K562 (cell line): ENCODE results near the gene BAG2. TPM values are rescaled to one million over a fixed set of nuclear protein-coding genes. Genes with fewer than 3 reads are reported as not detected.

ENCODE experiments used
- ATAC-seq: fragments of 200-7000 bp; cut with Tn5 transposase; 3 replicates; pipeline ENCODE4 v1.9.1; 2020; ENCODE audit warnings: moderate library complexity
- BruUV-seq: library from RNA; stranded (reverse); fragments of 400-500 nt; replicated peaks from 2 replicates; lab custom pipeline; 2021; lab: Mats Ljungman, UMichigan
- CTCF ChIA-PET: fragments of 300-600 bp; formaldehyde crosslinking; extraction: SDS; loops from one replicate; lab custom pipeline; 2021; ENCODE audit warnings: low intra/inter-chr PET ratio; lab: Yijun Ruan, JAX
- POLR2A ChIA-PET: fragments of 300-600, 350-650 bp; sonication (Branson Sonifier 250); formaldehyde crosslinking; extraction: SDS; loops from one replicate; lab custom pipeline; 2021; ENCODE audit warnings: antibody characterized with exemption, inconsistent platforms; lab: Yijun Ruan, JAX
- DNase-seq, 4 experiments: peaks; one replicate each; pipeline versions ENCODE4 v3.0.0 to v3.0.0-alpha.2; 2011 to 2018; ENCODE audit warnings: low spot score in 3 of 4, mixed read lengths in 3 of 4; ENCODE audit errors: extremely low read depth in 1 of 4
- FAIRE-seq: peaks from 2 replicates; lab custom pipeline; 2011; peaks lifted over from hg19 to GRCh38; lab: Jason Lieb, UNC
- H2AFZ ChIP-seq: 2 replicates; pipeline ENCODE4 v1.6.0; 2011; ENCODE audit warnings: low read depth, low read length, control low read depth, inconsistent platforms
- H3K27ac ChIP-seq: fragments of 200-600 bp; 3 replicates; pipeline ENCODE4 v1.8.0; 2011; ENCODE audit warnings: low read depth, mild to moderate bottlenecking, control low read depth, inconsistent platforms, low read length, moderate library complexity, mixed read lengths; ENCODE audit errors: extremely low read depth
- H3K27me3 ChIP-seq, 2 experiments: fragments of 300-600 bp in 1 of 2; 2 replicates in 1 of 2; 3 replicates in 1 of 2; pipeline versions ENCODE4 v1.6.0 to v1.8.0; 2011; ENCODE audit warnings: inconsistent platforms in 2 of 2, low read length in 2 of 2, mild to moderate bottlenecking in 1 of 2, mixed read lengths in 1 of 2, moderate library complexity in 1 of 2; ENCODE audit not compliant: control insufficient read depth in 2 of 2, insufficient read depth in 2 of 2
- H3K36me3 ChIP-seq: fragments of 300-600 bp; 3 replicates; pipeline ENCODE4 v1.8.0; 2011; ENCODE audit warnings: mild to moderate bottlenecking, low read length, inconsistent platforms; ENCODE audit not compliant: control insufficient read depth, insufficient read depth
- H3K4me1 ChIP-seq, 2 experiments: fragments of 200-600 bp in 1 of 2; replicated peaks in 1 of 2; 2 replicates in 1 of 2; 3 replicates in 1 of 2; pipeline versions ENCODE4 v1.5.1 to v1.8.0; 2011; ENCODE audit warnings: inconsistent platforms in 2 of 2, low read length in 2 of 2, mild to moderate bottlenecking in 1 of 2, mixed read lengths in 1 of 2, moderate library complexity in 1 of 2; ENCODE audit not compliant: control insufficient read depth in 2 of 2, insufficient read depth in 2 of 2
- H3K4me2 ChIP-seq: 2 replicates; pipeline ENCODE4 v1.6.1; 2011; ENCODE audit warnings: low read length, control low read depth, inconsistent platforms, mixed read lengths; ENCODE audit not compliant: insufficient read depth
- H3K4me3 ChIP-seq: fragments of 200-600 bp; sonication (generic), shearing (Covaris generic); 2 replicates; pipeline ENCODE4 v1.5.1; 2016; ENCODE audit warnings: control low read depth, inconsistent platforms
- H3K79me2 ChIP-seq: fragments of 200-600 bp; 3 replicates; pipeline ENCODE4 v1.8.0; 2011; ENCODE audit warnings: low read length, inconsistent platforms; ENCODE audit not compliant: control insufficient read depth, insufficient read depth
- H3K9ac ChIP-seq, 2 experiments: 2 replicates each; pipeline versions ENCODE4 v1.6.0 to v1.6.1; 2011; ENCODE audit warnings: low read depth in 2 of 2, low read length in 2 of 2, control low read depth in 1 of 2, inconsistent platforms in 1 of 2, mild to moderate bottlenecking in 1 of 2, mixed read lengths in 1 of 2; ENCODE audit not compliant: insufficient read depth in 1 of 2
- H3K9me1 ChIP-seq: one replicate; pipeline ENCODE4 v1.6.0; 2011; ENCODE audit warnings: inconsistent platforms, mild to moderate bottlenecking, low read length, moderate library complexity; ENCODE audit not compliant: control insufficient read depth, insufficient read depth
- H3K9me3 ChIP-seq: replicated peaks from 2 replicates; pipeline ENCODE4 v1.5.1; 2011; ENCODE audit warnings: low read depth, low read length, inconsistent platforms; ENCODE audit not compliant: control insufficient read depth, insufficient read depth
- H4K20me1 ChIP-seq: replicated peaks from 2 replicates; pipeline ENCODE4 v1.6.1; 2011; ENCODE audit warnings: low read length, inconsistent platforms, mixed read lengths; ENCODE audit not compliant: control insufficient read depth, insufficient read depth
- ESRRA ChIP-seq: fragments of 450-650 bp; IDR thresholded peaks from 2 replicates; pipeline ENCODE4 v1.6.1; 2014; ENCODE audit warnings: low read depth, mild to moderate bottlenecking, moderate library complexity, borderline replicate concordance
- FOXK2 ChIP-seq, 2 experiments: fragments of 450-650 bp; IDR thresholded peaks in 1 of 2; conservative IDR thresholded peaks in 1 of 2; 2 replicates each; pipeline ENCODE4 v1.6.1; 2016; ENCODE audit warnings: low read depth in 2 of 2, mild to moderate bottlenecking in 1 of 2
- NBN ChIP-seq: fragments of 450-650 bp; IDR thresholded peaks from 2 replicates; pipeline ENCODE4 v1.6.1; 2016; ENCODE audit warnings: low read depth, mild to moderate bottlenecking
- TGIF2 ChIP-seq: sonication (generic); formaldehyde crosslinking; IDR thresholded peaks from 2 replicates; pipeline ENCODE4 v1.8.1; 2022; ENCODE audit warnings: mild to moderate bottlenecking, missing genetic modification reagents, moderate library complexity
- WGBS: fragments of 100-300 bp; shearing (Covaris generic); methylation state at CpG from one replicate; pipeline ENCODE4 v1.1.6; 2016; ENCODE audit warnings: low coverage, mixed read lengths; ENCODE audit not compliant: insufficient coverage; ENCODE audit errors: missing lambda C conversion rate; 5-methylcytosine and 5-hydroxymethylcytosine counted together
- in situ Hi-C: fragments of 300-500 bp; cut with MboI; formaldehyde crosslinking; loops from 4 replicates; pipeline ENCODE4 v1.15.0; 2018; ENCODE audit warnings: inconsistent platforms, mixed read lengths
- intact Hi-C: fragments of 100-400 bp; cut with micrococcal nuclease; formaldehyde crosslinking; loops from 2 replicates; pipeline ENCODE4 v1.14.2; 2022
- polyA plus RNA-seq, 8 experiments: library from polyadenylated mRNA; depleted of rRNA in 4 of 8; stranded (reverse) in 5 of 8; unstranded in 3 of 8; fragments of >200 nt; fragmentation: Nextera tagmentation in 2 of 8; fragmentation: Illumina TruSeq in 1 of 8; extraction: Ambion mirVana in 2 of 8; extraction: Trizol in 1 of 8; gene quantifications; 2 replicates each; pipeline versions ENCODE4 v1.2.1 to v1.2.3, GENCODE V29; 2011 to 2014; ENCODE audit warnings: inconsistent platforms in 1 of 8, missing spikeins in 1 of 8
- total RNA-seq, 7 experiments: library from RNA; depleted of rRNA in 6 of 7; stranded (reverse); fragments of >200 nt in 6 of 7; fragmentation: Illumina TruSeq in 2 of 7; extraction: Trizol in 2 of 7; gene quantifications; 2 replicates each; pipeline versions ENCODE4 v1.2.1 to v1.2.3, GENCODE V29; 2011 to 2021; ENCODE audit warnings: low replicate concordance in 1 of 7
- TF ChIP-seq, protein P1 (sequence below): fragments of 450-650 bp; IDR thresholded peaks from 2 replicates; pipeline ENCODE4 v1.6.1; 2016; ENCODE audit warnings: mild to moderate bottlenecking, moderate library complexity
- TF ChIP-seq, protein P2 (sequence below), 3 experiments: fragments of 200-800 bp in 1 of 3; sonication (Bioruptor generic) in 1 of 3; sonication (generic) in 1 of 3; formaldehyde crosslinking in 1 of 3; IDR thresholded peaks; 2 replicates each; pipeline versions ENCODE4 v1.6.1 to v1.8.0; 2016 to 2022; ENCODE audit warnings: mild to moderate bottlenecking in 2 of 3, missing compliant biosample characterization in 2 of 3, missing genetic modification characterization in 2 of 3, missing genetic modification reagents in 1 of 3

BAG2 gene
- total and polyA plus RNA-seq, 9 of the 15 experiments (the other 6 are each of a cell fraction or from before 2014, with no cell fraction given), result 12.8 to 20.7 (median 17.6) TPM

DNA sequence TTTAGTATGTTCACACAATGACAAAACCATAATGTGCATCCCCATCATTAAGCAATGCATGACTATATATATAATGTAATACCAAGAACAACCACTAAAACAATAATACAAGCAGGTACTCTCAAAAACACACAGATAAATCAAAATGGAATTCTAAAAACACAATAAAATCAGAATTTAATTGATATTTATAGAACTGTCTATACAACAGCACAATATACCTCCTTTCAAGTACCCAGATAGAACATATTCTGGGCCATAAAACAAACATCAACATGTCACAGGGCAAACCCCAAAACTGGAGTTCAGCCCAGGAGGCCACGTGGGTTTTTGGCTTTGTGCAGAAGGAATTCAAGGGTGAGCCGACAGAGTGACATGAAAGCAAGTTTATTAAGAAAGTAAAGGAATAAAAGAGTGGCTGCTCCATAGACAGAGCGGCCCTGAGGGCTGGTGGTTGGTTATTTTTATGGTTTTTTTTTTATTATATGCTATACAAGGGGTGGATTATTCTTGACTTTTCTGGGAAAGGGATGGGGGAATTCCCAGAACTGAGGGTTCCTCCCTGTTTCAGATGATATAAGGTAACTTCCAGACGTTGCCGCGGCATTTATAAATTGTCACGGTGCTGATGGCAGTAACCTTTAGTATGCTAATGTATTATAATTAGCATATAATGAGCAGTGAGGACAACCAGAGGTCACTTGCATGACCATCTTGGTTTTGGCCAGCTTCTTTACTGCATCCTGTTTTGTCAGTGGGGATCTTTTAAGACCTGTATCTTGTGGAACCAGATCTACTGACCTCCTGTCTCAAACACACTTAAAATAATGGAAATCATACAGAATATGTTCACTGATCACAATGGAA is 44.3 kb downstream of the BAG2 start:
- H4K20me1 ChIP-seq, result no peaks in the 10 kb centered on the region
- peak in 2 of 4 experiments; percentile 19 to 69 for DNase-seq
- H3K4me3 ChIP-seq, result peak overlapping the region; percentile 3; the same call in 1 of the 2 replicates
- in situ Hi-C loops (no loop called here), intact Hi-C loops (loop anchor here (5.0 kb wide), 1 partner anchor 124 kb away; the partner anchor contains the start of gene ZNF451)
- FAIRE-seq, result peak; percentile 32
- peak; percentile 31 for ATAC-seq
- POLR2A ChIA-PET, result interaction anchor here (0.8 kb wide), 1 partner anchor 22 kb away, joined by 4 read pairs; no protein-coding TSS in a partner anchor
- H3K9ac ChIP-seq, result peak overlapping the region in 1 of 2 experiments; percentile 77; a peak in 2 of 4 replicates
- H3K36me3 ChIP-seq, result no peaks in the 10 kb centered on the region
- peaks cover 100% of the 10 kb centered on the region for H3K79me2 ChIP-seq
- H3K27me3 ChIP-seq, result no peaks in the 10 kb centered on the region
- peaks cover 4 to 16% of the 10 kb centered on the region in 2 experiments for H3K4me1 ChIP-seq
- 0% methylated on average over 7 of the region's 7 CpGs for WGBS
- no peaks in the 10 kb centered on the region for H3K9me3 ChIP-seq
- CTCF ChIA-PET, result no interaction called here
- no peaks in the 10 kb centered on the region for H3K9me1 ChIP-seq
- H3K27ac ChIP-seq, result peak overlapping the region; percentile 73
- BruUV-seq, result no TSS peak
- peak overlapping the region; percentile 65 for H3K4me2 ChIP-seq
- H2AFZ ChIP-seq, result peak overlapping the region; percentile 30; the same call in 1 of the 2 replicates
- TF ChIP-seq NBN (0 out of 2 replicates have a peak, but pooled peaks have one; percentile 33), ESRRA (peak; percentile 75), TGIF2 (no peak), FOXK2 (conservative IDR thresholded peaks at IDR 0.05 in 1 of 2, IDR thresholded peaks at IDR 0.05 in 1 of 2; ENCODE audit: low read depth in 2 of 2) (peak; percentile 65 to 79; a peak in 3 of 4 replicates)
- TF ChIP-seq, protein P1, sequence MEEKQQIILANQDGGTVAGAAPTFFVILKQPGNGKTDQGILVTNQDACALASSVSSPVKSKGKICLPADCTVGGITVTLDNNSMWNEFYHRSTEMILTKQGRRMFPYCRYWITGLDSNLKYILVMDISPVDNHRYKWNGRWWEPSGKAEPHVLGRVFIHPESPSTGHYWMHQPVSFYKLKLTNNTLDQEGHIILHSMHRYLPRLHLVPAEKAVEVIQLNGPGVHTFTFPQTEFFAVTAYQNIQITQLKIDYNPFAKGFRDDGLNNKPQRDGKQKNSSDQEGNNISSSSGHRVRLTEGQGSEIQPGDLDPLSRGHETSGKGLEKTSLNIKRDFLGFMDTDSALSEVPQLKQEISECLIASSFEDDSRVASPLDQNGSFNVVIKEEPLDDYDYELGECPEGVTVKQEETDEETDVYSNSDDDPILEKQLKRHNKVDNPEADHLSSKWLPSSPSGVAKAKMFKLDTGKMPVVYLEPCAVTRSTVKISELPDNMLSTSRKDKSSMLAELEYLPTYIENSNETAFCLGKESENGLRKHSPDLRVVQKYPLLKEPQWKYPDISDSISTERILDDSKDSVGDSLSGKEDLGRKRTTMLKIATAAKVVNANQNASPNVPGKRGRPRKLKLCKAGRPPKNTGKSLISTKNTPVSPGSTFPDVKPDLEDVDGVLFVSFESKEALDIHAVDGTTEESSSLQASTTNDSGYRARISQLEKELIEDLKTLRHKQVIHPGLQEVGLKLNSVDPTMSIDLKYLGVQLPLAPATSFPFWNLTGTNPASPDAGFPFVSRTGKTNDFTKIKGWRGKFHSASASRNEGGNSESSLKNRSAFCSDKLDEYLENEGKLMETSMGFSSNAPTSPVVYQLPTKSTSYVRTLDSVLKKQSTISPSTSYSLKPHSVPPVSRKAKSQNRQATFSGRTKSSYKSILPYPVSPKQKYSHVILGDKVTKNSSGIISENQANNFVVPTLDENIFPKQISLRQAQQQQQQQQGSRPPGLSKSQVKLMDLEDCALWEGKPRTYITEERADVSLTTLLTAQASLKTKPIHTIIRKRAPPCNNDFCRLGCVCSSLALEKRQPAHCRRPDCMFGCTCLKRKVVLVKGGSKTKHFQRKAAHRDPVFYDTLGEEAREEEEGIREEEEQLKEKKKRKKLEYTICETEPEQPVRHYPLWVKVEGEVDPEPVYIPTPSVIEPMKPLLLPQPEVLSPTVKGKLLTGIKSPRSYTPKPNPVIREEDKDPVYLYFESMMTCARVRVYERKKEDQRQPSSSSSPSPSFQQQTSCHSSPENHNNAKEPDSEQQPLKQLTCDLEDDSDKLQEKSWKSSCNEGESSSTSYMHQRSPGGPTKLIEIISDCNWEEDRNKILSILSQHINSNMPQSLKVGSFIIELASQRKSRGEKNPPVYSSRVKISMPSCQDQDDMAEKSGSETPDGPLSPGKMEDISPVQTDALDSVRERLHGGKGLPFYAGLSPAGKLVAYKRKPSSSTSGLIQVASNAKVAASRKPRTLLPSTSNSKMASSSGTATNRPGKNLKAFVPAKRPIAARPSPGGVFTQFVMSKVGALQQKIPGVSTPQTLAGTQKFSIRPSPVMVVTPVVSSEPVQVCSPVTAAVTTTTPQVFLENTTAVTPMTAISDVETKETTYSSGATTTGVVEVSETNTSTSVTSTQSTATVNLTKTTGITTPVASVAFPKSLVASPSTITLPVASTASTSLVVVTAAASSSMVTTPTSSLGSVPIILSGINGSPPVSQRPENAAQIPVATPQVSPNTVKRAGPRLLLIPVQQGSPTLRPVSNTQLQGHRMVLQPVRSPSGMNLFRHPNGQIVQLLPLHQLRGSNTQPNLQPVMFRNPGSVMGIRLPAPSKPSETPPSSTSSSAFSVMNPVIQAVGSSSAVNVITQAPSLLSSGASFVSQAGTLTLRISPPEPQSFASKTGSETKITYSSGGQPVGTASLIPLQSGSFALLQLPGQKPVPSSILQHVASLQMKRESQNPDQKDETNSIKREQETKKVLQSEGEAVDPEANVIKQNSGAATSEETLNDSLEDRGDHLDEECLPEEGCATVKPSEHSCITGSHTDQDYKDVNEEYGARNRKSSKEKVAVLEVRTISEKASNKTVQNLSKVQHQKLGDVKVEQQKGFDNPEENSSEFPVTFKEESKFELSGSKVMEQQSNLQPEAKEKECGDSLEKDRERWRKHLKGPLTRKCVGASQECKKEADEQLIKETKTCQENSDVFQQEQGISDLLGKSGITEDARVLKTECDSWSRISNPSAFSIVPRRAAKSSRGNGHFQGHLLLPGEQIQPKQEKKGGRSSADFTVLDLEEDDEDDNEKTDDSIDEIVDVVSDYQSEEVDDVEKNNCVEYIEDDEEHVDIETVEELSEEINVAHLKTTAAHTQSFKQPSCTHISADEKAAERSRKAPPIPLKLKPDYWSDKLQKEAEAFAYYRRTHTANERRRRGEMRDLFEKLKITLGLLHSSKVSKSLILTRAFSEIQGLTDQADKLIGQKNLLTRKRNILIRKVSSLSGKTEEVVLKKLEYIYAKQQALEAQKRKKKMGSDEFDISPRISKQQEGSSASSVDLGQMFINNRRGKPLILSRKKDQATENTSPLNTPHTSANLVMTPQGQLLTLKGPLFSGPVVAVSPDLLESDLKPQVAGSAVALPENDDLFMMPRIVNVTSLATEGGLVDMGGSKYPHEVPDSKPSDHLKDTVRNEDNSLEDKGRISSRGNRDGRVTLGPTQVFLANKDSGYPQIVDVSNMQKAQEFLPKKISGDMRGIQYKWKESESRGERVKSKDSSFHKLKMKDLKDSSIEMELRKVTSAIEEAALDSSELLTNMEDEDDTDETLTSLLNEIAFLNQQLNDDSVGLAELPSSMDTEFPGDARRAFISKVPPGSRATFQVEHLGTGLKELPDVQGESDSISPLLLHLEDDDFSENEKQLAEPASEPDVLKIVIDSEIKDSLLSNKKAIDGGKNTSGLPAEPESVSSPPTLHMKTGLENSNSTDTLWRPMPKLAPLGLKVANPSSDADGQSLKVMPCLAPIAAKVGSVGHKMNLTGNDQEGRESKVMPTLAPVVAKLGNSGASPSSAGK, result peak; percentile 54; the same call in 1 of the 2 replicates
- TF ChIP-seq, protein P2, sequence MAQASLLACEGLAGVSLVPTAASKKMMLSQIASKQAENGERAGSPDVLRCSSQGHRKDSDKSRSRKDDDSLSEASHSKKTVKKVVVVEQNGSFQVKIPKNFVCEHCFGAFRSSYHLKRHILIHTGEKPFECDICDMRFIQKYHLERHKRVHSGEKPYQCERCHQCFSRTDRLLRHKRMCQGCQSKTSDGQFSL (CRISPR knock-in tag; IDR thresholded peaks at IDR 0.05), result no peak
- TF ChIP-seq, protein P2 (tag; IDR thresholded peaks at IDR 0.05), result no peak
